SK-N-SH treated with all-trans-retinoic acid at 6 μM for 48 hours (cell line): ENCODE measurements around the gene TMEM231.

Experiments used
- ATAC-seq: fragments of 200-7000 bp; cut with Tn5 transposase; 3 replicates; pipeline ENCODE4 v1.9.1; 2020; ENCODE audit warnings: mild to moderate bottlenecking, moderate library complexity
- ARNTL ChIP-seq: fragments of 450-650 bp; formaldehyde crosslinking; IDR thresholded peaks from 2 replicates; pipeline ENCODE4 v1.5.0; 2020; ENCODE audit warnings: low read depth, mild to moderate bottlenecking, moderate library complexity, borderline replicate concordance
- BACH2 ChIP-seq: fragments of 250-450 bp; sonication (Bioruptor Pico); IDR thresholded peaks from 2 replicates; pipeline ENCODE4 v1.9.0; 2021; ENCODE audit warnings: mild to moderate bottlenecking, borderline replicate concordance
- CSDC2 ChIP-seq: fragments of 250-450 bp; sonication (Bioruptor Pico); IDR thresholded peaks from 2 replicates; pipeline ENCODE4 v1.5.0; 2020; ENCODE audit warnings: mild to moderate bottlenecking, moderate library complexity
- ESRRG ChIP-seq: fragments of 250-450 bp; sonication (Bioruptor Pico); IDR thresholded peaks from 2 replicates; pipeline ENCODE4 v1.6.1; 2021; ENCODE audit warnings: mild to moderate bottlenecking
- ISL1 ChIP-seq: fragments of 250-450 bp; sonication (Bioruptor Pico); IDR thresholded peaks from 2 replicates; pipeline ENCODE4 v2.1.2; 2022; ENCODE audit warnings: mild to moderate bottlenecking, moderate library complexity
- OSR1 ChIP-seq: fragments of 250-450 bp; sonication (Bioruptor Pico); IDR thresholded peaks from 2 replicates; pipeline ENCODE4 v1.8.0; 2022; ENCODE audit warnings: moderate library complexity, mild to moderate bottlenecking, inconsistent platforms
- PPARA ChIP-seq: fragments of 250-450 bp; sonication (Bioruptor Pico); IDR thresholded peaks from 2 replicates; pipeline ENCODE4 v1.5.0; 2020; ENCODE audit warnings: mild to moderate bottlenecking, borderline replicate concordance
- RARB ChIP-seq: fragments of 250-450 bp; sonication (Bioruptor Pico); IDR thresholded peaks from 2 replicates; pipeline ENCODE4 v1.8.0; 2021; ENCODE audit warnings: mild to moderate bottlenecking, moderate library complexity
- SNAI2 ChIP-seq: fragments of 250-450 bp; sonication (Bioruptor Pico); IDR thresholded peaks from 2 replicates; pipeline ENCODE4 v1.5.0; 2020; ENCODE audit warnings: mild to moderate bottlenecking, moderate library complexity
- TOX ChIP-seq: fragments of 250-450 bp; sonication (Bioruptor Pico); IDR thresholded peaks from 2 replicates; pipeline ENCODE4 v1.8.0; 2021; ENCODE audit warnings: mild to moderate bottlenecking, moderate library complexity, borderline replicate concordance
- ZC3H10 ChIP-seq: fragments of 250-450 bp; sonication (Bioruptor Pico); IDR thresholded peaks from 2 replicates; pipeline ENCODE4 v1.5.1; 2021; ENCODE audit warnings: mild to moderate bottlenecking, moderate library complexity
- ZFP30 ChIP-seq: fragments of 450-650 bp; formaldehyde crosslinking; IDR thresholded peaks from 2 replicates; pipeline ENCODE4 v1.5.0; 2022; ENCODE audit warnings: mild to moderate bottlenecking, moderate library complexity
- ZNF565 ChIP-seq: fragments of 450-650 bp; formaldehyde crosslinking; conservative IDR thresholded peaks from 2 replicates; pipeline ENCODE4 v1.5.0; 2020; ENCODE audit warnings: low read depth, mild to moderate bottlenecking, moderate library complexity
- ZNF8 ChIP-seq: fragments of 450-650 bp; formaldehyde crosslinking; IDR thresholded peaks from 2 replicates; pipeline ENCODE4 v1.5.0; 2020; ENCODE audit warnings: mild to moderate bottlenecking, moderate library complexity
- TF ChIP-seq, protein P1 (sequence below): fragments of 250-450 bp; sonication (Bioruptor Pico); IDR thresholded peaks from 2 replicates; pipeline ENCODE4 v1.8.0; 2020; ENCODE audit warnings: mild to moderate bottlenecking, moderate library complexity, borderline replicate concordance
- TF ChIP-seq, protein P2 (sequence below): fragments of 250-450 bp; sonication (Bioruptor Pico); IDR thresholded peaks from 2 replicates; pipeline ENCODE4 v1.5.1; 2020; ENCODE audit warnings: low read depth, mild to moderate bottlenecking, moderate library complexity
- TF ChIP-seq, protein P3 (sequence below): fragments of 250-450 bp; sonication (Bioruptor Pico); IDR thresholded peaks from 2 replicates; pipeline ENCODE4 v1.5.1; 2021; ENCODE audit warnings: mild to moderate bottlenecking, moderate library complexity
- TF ChIP-seq, protein P4 (sequence below): fragments of 250-450 bp; sonication (Bioruptor Pico); IDR thresholded peaks from 2 replicates; pipeline ENCODE4 v1.8.0; 2021; ENCODE audit warnings: low read depth, mild to moderate bottlenecking, moderate library complexity, borderline replicate concordance
- TF ChIP-seq, protein P5 (sequence below): fragments of 250-450 bp; sonication (Bioruptor Pico); IDR thresholded peaks from 2 replicates; pipeline ENCODE4 v1.5.0; 2020; ENCODE audit warnings: mild to moderate bottlenecking, moderate library complexity

Gene TMEM231

DNA sequence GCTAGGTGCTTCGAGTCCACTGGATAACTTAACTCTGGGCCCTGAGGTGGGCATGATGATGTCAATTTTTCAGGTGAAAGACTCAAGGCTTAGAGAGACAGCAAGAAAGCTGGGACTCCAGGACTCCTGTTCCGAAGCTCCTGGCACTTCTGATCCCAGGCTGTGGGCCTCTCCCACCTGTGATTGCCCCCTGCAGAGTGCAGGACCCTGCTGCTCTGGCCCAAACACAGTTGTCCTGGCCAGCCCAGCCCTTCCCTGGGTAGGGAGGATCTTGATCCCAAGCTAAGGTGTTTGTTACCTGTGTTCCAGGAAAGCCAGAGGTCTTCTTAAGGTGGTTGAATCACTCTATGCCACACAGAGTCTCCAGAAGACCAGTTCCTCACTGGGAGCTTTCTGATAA is 23.3 kb downstream of the TMEM231 start (continued):
- TF ChIP-seq, protein P1, sequence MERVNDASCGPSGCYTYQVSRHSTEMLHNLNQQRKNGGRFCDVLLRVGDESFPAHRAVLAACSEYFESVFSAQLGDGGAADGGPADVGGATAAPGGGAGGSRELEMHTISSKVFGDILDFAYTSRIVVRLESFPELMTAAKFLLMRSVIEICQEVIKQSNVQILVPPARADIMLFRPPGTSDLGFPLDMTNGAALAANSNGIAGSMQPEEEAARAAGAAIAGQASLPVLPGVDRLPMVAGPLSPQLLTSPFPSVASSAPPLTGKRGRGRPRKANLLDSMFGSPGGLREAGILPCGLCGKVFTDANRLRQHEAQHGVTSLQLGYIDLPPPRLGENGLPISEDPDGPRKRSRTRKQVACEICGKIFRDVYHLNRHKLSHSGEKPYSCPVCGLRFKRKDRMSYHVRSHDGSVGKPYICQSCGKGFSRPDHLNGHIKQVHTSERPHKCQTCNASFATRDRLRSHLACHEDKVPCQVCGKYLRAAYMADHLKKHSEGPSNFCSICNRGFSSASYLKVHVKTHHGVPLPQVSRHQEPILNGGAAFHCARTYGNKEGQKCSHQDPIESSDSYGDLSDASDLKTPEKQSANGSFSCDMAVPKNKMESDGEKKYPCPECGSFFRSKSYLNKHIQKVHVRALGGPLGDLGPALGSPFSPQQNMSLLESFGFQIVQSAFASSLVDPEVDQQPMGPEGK (CRISPR knock-in tag): no peak
- no peak for TF ChIP-seq ZNF8 (CRISPR knock-in tag)
- no peak for TF ChIP-seq PPARA
- TF ChIP-seq, protein P2, sequence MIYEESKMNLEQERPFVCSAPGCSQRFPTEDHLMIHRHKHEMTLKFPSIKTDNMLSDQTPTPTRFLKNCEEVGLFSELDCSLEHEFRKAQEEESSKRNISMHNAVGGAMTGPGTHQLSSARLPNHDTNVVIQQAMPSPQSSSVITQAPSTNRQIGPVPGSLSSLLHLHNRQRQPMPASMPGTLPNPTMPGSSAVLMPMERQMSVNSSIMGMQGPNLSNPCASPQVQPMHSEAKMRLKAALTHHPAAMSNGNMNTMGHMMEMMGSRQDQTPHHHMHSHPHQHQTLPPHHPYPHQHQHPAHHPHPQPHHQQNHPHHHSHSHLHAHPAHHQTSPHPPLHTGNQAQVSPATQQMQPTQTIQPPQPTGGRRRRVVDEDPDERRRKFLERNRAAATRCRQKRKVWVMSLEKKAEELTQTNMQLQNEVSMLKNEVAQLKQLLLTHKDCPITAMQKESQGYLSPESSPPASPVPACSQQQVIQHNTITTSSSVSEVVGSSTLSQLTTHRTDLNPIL: no peak
- no peak for TF ChIP-seq RARB (CRISPR knock-in tag)
- TF ChIP-seq OSR1 (CRISPR knock-in tag): no peak
- no peak for TF ChIP-seq ZC3H10 (CRISPR knock-in tag)
- TF ChIP-seq, protein P3, sequence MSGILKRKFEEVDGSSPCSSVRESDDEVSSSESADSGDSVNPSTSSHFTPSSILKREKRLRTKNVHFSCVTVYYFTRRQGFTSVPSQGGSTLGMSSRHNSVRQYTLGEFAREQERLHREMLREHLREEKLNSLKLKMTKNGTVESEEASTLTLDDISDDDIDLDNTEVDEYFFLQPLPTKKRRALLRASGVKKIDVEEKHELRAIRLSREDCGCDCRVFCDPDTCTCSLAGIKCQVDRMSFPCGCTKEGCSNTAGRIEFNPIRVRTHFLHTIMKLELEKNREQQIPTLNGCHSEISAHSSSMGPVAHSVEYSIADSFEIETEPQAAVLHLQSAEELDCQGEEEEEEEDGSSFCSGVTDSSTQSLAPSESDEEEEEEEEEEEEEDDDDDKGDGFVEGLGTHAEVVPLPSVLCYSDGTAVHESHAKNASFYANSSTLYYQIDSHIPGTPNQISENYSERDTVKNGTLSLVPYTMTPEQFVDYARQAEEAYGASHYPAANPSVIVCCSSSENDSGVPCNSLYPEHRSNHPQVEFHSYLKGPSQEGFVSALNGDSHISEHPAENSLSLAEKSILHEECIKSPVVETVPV (CRISPR knock-in tag): no peak

DNA sequence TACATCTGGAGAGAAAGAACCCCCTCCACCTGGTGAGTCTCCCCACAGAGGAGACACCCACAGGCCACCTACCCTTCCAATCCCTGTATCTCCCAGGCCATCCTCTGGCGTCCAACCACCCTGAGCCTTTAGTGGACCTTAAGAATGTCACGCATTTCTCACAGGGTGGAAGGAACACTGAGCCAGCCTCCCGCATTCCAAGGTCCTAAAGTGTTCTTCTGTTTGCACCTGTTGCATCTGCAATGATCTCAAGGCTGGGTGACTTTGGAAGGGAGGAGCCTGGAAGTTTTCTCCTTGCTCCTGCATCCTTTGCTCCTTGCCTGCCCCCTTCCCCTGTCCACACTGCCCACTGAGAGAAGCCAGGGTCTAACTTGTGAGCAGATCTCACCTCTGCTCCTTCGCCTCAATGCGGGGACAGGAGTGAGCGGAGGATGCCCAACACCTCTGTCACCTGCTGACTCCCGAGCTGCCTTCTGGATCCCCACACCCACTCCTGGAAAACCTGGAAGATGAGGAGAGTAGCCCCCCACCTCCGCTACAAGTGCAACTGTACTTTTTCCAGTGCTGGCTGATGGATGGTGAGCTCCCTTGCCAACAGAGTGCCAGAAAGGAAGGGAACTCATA is 23.8 kb downstream of the TMEM231 start:
- TF ChIP-seq, protein P1 (CRISPR knock-in tag): no peak
- TF ChIP-seq BACH2 (CRISPR knock-in tag) (no peak), SNAI2 (CRISPR knock-in tag) (no peak), ISL1 (CRISPR knock-in tag) (no peak)
- TF ChIP-seq, protein P4, sequence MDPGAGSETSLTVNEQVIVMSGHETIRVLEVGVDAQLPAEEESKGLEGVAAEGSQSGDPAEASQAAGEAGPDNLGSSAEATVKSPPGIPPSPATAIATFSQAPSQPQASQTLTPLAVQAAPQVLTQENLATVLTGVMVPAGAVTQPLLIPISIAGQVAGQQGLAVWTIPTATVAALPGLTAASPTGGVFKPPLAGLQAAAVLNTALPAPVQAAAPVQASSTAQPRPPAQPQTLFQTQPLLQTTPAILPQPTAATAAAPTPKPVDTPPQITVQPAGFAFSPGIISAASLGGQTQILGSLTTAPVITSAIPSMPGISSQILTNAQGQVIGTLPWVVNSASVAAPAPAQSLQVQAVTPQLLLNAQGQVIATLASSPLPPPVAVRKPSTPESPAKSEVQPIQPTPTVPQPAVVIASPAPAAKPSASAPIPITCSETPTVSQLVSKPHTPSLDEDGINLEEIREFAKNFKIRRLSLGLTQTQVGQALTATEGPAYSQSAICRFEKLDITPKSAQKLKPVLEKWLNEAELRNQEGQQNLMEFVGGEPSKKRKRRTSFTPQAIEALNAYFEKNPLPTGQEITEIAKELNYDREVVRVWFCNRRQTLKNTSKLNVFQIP (CRISPR knock-in tag): no peak
- no peak for ATAC-seq

DNA sequence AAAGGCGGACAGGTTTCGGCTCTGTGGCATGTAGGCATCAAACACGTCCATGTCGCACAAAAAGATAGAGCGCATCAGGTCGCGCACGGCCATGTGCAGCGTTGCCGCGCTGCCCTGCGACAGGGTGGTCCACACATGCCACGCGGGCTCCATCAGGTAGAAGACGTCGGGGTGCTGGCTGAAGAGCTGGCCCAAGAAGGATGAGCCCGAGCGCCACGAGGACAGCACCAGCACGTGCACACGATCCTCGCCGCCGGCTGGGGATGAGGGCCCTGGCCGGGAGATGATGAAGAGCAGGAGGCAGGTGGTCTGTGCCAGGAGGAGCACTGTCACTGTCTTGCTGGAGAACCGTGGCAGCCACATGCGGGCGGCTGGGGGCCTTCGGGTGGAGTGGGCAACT is 26.1 kb downstream of the TMEM231 start:
- no peak for ATAC-seq
- TF ChIP-seq CSDC2 (CRISPR knock-in tag): no peak
- TF ChIP-seq ISL1 (CRISPR knock-in tag): no peak
- TF ChIP-seq RARB (CRISPR knock-in tag): no peak
- TF ChIP-seq, protein P5, sequence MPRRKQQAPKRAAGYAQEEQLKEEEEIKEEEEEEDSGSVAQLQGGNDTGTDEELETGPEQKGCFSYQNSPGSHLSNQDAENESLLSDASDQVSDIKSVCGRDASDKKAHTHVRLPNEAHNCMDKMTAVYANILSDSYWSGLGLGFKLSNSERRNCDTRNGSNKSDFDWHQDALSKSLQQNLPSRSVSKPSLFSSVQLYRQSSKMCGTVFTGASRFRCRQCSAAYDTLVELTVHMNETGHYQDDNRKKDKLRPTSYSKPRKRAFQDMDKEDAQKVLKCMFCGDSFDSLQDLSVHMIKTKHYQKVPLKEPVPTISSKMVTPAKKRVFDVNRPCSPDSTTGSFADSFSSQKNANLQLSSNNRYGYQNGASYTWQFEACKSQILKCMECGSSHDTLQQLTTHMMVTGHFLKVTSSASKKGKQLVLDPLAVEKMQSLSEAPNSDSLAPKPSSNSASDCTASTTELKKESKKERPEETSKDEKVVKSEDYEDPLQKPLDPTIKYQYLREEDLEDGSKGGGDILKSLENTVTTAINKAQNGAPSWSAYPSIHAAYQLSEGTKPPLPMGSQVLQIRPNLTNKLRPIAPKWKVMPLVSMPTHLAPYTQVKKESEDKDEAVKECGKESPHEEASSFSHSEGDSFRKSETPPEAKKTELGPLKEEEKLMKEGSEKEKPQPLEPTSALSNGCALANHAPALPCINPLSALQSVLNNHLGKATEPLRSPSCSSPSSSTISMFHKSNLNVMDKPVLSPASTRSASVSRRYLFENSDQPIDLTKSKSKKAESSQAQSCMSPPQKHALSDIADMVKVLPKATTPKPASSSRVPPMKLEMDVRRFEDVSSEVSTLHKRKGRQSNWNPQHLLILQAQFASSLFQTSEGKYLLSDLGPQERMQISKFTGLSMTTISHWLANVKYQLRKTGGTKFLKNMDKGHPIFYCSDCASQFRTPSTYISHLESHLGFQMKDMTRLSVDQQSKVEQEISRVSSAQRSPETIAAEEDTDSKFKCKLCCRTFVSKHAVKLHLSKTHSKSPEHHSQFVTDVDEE: no peak
- TF ChIP-seq ZNF565 (CRISPR knock-in tag): no peak
- TF ChIP-seq ARNTL (CRISPR knock-in tag): no peak
- no peak for TF ChIP-seq ZFP30
- no peak for TF ChIP-seq TOX (CRISPR knock-in tag)
- TF ChIP-seq ESRRG (CRISPR knock-in tag): no peak
- no peak for TF ChIP-seq ZC3H10 (CRISPR knock-in tag)
- TF ChIP-seq, protein P4 (CRISPR knock-in tag): no peak
